ENCODE data around the gene SPTA1. TPM values are rescaled to one million over a fixed set of nuclear protein-coding genes. Genes with fewer than 3 reads are reported as not detected.

The SPTA1 gene
- total and polyA plus RNA-seq, 2 of the 8 experiments (the other 6 are each of a cell fraction or from before 2014, with no cell fraction given): not detected

- FAIRE-seq (no peak), DNase-seq (ENCODE audit: low read depth in 1 of 2, low spot score in 2 of 2) (no peak)
- Histone ChIP-seq H3K4me2 (ENCODE audit: insufficient read depth in 1 of 2, low read depth in 2 of 2, low read length in 2 of 2) (no peak overlapping the region), H3K9ac (replicated peaks in 1 of 4; ENCODE audit: extremely low read depth in 1 of 4, low read depth in 3 of 4, low read length in 3 of 4) (no peak overlapping the region), H4K20me1 (replicated peaks in 1 of 2; ENCODE audit: control insufficient read depth in 1 of 2, insufficient read depth in 2 of 2, low read length in 2 of 2) (no peaks in the 10 kb centered on the region), H3K4me3 (ENCODE audit: extremely low read depth in 1 of 4, insufficient read depth in 2 of 4, low read depth in 3 of 4, low read length in 4 of 4) (no peak overlapping the region), H3K27ac (ENCODE audit: low read depth, low read length) (no peak overlapping the region), H2BK5ac (ENCODE audit: low read depth, low read length) (no peak overlapping the region), H3K79me2 (ENCODE audit: control insufficient read depth in 1 of 2, insufficient read depth in 2 of 2, low read length in 2 of 2) (no peaks in the 10 kb centered on the region), H3K18ac (ENCODE audit: extremely low read depth, low read length) (no peak overlapping the region), H2BK12ac (ENCODE audit: low read depth, low read length) (no peak overlapping the region), H4K91ac (replicated peaks; ENCODE audit: insufficient read length, low read length) (no peak overlapping the region), H4K8ac (ENCODE audit: extremely low read depth, insufficient read depth, low read length) (no peak overlapping the region), H3K56ac (replicated peaks; ENCODE audit: insufficient read length, low read depth, low read length) (no peak overlapping the region), H3K23me2 (ENCODE audit: low read depth, low read length) (no peaks in the 10 kb centered on the region), H3K27me3 (replicated peaks in 1 of 4; ENCODE audit: control insufficient read depth in 3 of 4, extremely low read depth in 1 of 4, insufficient read depth in 3 of 4, low read length in 3 of 4) (no peaks in the 10 kb centered on the region), H2BK120ac (replicated peaks; ENCODE audit: low read depth, low read length) (no peak overlapping the region), H3K36me3 (ENCODE audit: control insufficient read depth in 2 of 4, insufficient read depth in 4 of 4, low read length in 3 of 4) (no peaks in the 10 kb centered on the region), H3K14ac (ENCODE audit: insufficient read length) (no peak overlapping the region), H3K23ac (ENCODE audit: insufficient read length) (no peak overlapping the region), H2BK15ac (ENCODE audit: low read length) (no peak overlapping the region), H3K9me3 (ENCODE audit: insufficient read depth in 2 of 2, low read depth in 1 of 2, low read length in 1 of 2) (peaks cover 0 to 8% of the 10 kb centered on the region in 2 experiments; a peak in 1 of 4 replicates), H3K4me1 (replicated peaks in 1 of 4; ENCODE audit: control insufficient read depth in 3 of 4, insufficient read depth in 4 of 4, low read length in 3 of 4) (no peaks in the 10 kb centered on the region), H4K5ac (ENCODE audit: insufficient read length, low read depth, low read length) (no peak overlapping the region), H3K4ac (replicated peaks; ENCODE audit: insufficient read length, low read depth, low read length) (no peak overlapping the region), H2BK20ac (ENCODE audit: low read length) (no peak overlapping the region), H3K79me1 (ENCODE audit: low read depth, low read length) (no peaks in the 10 kb centered on the region), H2AFZ (ENCODE audit: low read length) (no peak overlapping the region), H2AK5ac (ENCODE audit: low read depth, low read length) (no peak overlapping the region)
- ChIA-PET CTCF (ENCODE audit: partially characterized antibody) (interaction anchor here (1.0 kb wide), 1 partner anchor 90 kb away, joined by 3 read pairs; no protein-coding TSS in a partner anchor), POLR2A (ENCODE audit: partially characterized antibody) (no interaction called here)
- no peak for TF ChIP-seq SUZ12 (IDR thresholded peaks at IDR 0.05; ENCODE audit: low read length)
- TF ChIP-seq CREB1 (IDR thresholded peaks at IDR 0.05): no peak
- TF ChIP-seq MAFK (IDR thresholded peaks at IDR 0.05; ENCODE audit: low read depth, low read length): peak; percentile 30; the same call in 1 of the 2 replicates
Measured at GRCh38 chr1:158638904-158639303, 47.6 kb downstream of the SPTA1 start.
